Hepatocyte (in vitro differentiated cells): ENCODE data around the gene RNLS. TPM values are rescaled to one million over a fixed set of nuclear protein-coding genes. Genes with fewer than 3 reads are reported as not detected.
A peak's percentile ranks its signal among the peaks of the same experiment; 100 is the strongest.

ENCODE experiments used
- DNase-seq: peaks from one replicate; pipeline ENCODE4 v3.0.0-alpha.2; 2016; ENCODE audit warnings: low spot score
- H2AFZ ChIP-seq: fragments of 200-600 bp; sonication (generic); 2 replicates; pipeline ENCODE4 v1.6.0; 2016; ENCODE audit warnings: antibody characterized with exemption, mild to moderate bottlenecking
- H3K27ac ChIP-seq: fragments of 200-600 bp; sonication (generic); 2 replicates; pipeline ENCODE4 v1.5.1; 2016; ENCODE audit warnings: mild to moderate bottlenecking
- H3K27me3 ChIP-seq: fragments of 200-600 bp; sonication (generic); 2 replicates; pipeline ENCODE4 v1.6.1; 2016
- H3K36me3 ChIP-seq: fragments of 200-600 bp; sonication (generic); replicated peaks from 2 replicates; pipeline ENCODE4 v1.5.1; 2016; ENCODE audit warnings: low read depth; ENCODE audit not compliant: insufficient read depth
- H3K4me1 ChIP-seq: fragments of 200-600 bp; sonication (generic); 2 replicates; pipeline ENCODE4 v1.5.1; 2016; ENCODE audit warnings: mild to moderate bottlenecking, moderate library complexity; ENCODE audit not compliant: insufficient read depth
- H3K4me2 ChIP-seq: fragments of 200-600 bp; sonication (generic); 2 replicates; pipeline ENCODE4 v1.6.0; 2016
- H3K4me3 ChIP-seq: fragments of 200-600 bp; sonication (generic); 2 replicates; pipeline ENCODE4 v1.5.1; 2016; ENCODE audit warnings: mild to moderate bottlenecking
- H3K79me2 ChIP-seq: fragments of 200-600 bp; sonication (generic); 2 replicates; pipeline ENCODE4 v1.6.0; 2017; ENCODE audit warnings: mild to moderate bottlenecking
- H3K9me2 ChIP-seq: fragments of 200-600 bp; sonication (generic); replicated peaks from 2 replicates; pipeline ENCODE4 v1.6.0; 2017; ENCODE audit warnings: mild to moderate bottlenecking; ENCODE audit not compliant: insufficient read depth
- H3K9me3 ChIP-seq: fragments of 200-600 bp; sonication (generic); 2 replicates; pipeline ENCODE4 v1.5.1; 2016; ENCODE audit warnings: low read depth, mild to moderate bottlenecking
- H4K20me1 ChIP-seq: fragments of 200-600 bp; sonication (generic); 2 replicates; pipeline ENCODE4 v1.6.0; 2016; ENCODE audit warnings: mild to moderate bottlenecking; ENCODE audit not compliant: insufficient read depth, poor library complexity, severe bottlenecking
- CTCF ChIP-seq: fragments of 200-600 bp; sonication (generic); IDR thresholded peaks from 2 replicates; pipeline ENCODE4 v1.5.1; 2016; ENCODE audit warnings: antibody characterized with exemption, mild to moderate bottlenecking; ENCODE audit not compliant: poor library complexity
- EZH2 ChIP-seq: fragments of 200-600 bp; sonication (generic); IDR thresholded peaks from 2 replicates; pipeline ENCODE4 v1.6.1; 2016; ENCODE audit warnings: antibody characterized with exemption, mild to moderate bottlenecking, borderline replicate concordance
- EZH2phosphoT487 ChIP-seq: fragments of 200-600 bp; sonication (generic); IDR thresholded peaks from one replicate; pipeline ENCODE4 v1.6.1; 2018; ENCODE audit warnings: antibody characterized with exemption, mild to moderate bottlenecking, low read depth, moderate library complexity; ENCODE audit not compliant: unreplicated experiment, severe bottlenecking
- WGBS: methylation state at CpG from one replicate; pipeline ENCODE4 v1.1.6; 2016; ENCODE audit warnings: low lambda C conversion rate; ENCODE audit errors: missing lambda C conversion rate; 5-methylcytosine and 5-hydroxymethylcytosine counted together
- polyA plus RNA-seq: library from polyadenylated mRNA; unstranded; fragments of >200 nt; fragmentation: Nextera tagmentation; extraction: Ambion mirVana; gene quantifications from 2 replicates; pipeline ENCODE4 v1.2.1, GENCODE V29; 2016
- total RNA-seq: library from RNA; depleted of rRNA; stranded (reverse); fragments of >200 nt; gene quantifications from 2 replicates; pipeline ENCODE4 v1.2.3, GENCODE V29; 2014

The RNLS gene
- total and polyA plus RNA-seq, 2 experiments from 2014 or later, result 12.8 to 14.9 TPM

DNA sequence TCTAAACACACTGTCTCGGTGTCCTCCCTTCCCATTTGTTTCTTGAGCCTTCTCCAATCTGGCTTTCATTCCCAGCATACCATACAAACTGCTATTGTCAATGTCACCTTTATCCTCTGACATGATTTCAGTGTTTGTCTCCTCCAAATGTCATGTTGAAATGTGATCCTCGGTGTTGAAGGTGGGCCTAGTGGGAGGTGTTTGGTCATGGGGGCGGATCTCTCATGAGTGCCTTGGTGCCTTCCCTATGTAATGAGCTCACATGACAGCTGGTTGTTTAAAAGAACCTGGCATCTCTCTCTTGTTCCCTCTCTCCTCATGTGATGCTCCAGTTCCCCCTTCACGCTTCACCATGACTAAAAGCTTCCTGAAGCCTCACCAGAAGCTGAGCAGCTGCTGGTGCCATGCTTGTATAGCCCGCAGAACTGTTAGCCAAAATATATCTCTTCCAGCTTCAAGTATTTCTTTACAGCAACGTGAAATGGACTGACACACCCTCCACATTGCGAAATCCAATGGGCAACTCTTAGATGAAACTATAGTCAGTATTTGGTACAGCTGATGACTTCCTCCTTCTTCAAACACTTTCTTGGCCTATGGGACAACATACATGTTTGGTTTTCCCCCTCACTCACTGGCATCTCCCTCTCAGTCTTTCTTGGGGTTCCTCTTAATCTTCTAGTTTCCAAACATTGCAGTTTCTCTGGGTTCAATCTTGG lies 27.8 kb downstream of the RNLS start:
- Histone ChIP-seq H3K9me2 (no peaks in the 10 kb centered on the region), H3K36me3 (no peaks in the 10 kb centered on the region), H4K20me1 (no peaks in the 10 kb centered on the region), H3K27ac (no peak overlapping the region), H2AFZ (no peak overlapping the region), H3K9me3 (no peaks in the 10 kb centered on the region), H3K27me3 (no peaks in the 10 kb centered on the region), H3K4me3 (no peak overlapping the region), H3K4me2 (no peak overlapping the region), H3K4me1 (no peaks in the 10 kb centered on the region), H3K79me2 (no peaks in the 10 kb centered on the region)
- no peak for DNase-seq
- 90% methylated on average over 7 of the region's 7 CpGs for WGBS
- no peak for TF ChIP-seq EZH2
- no peak for TF ChIP-seq CTCF

DNA sequence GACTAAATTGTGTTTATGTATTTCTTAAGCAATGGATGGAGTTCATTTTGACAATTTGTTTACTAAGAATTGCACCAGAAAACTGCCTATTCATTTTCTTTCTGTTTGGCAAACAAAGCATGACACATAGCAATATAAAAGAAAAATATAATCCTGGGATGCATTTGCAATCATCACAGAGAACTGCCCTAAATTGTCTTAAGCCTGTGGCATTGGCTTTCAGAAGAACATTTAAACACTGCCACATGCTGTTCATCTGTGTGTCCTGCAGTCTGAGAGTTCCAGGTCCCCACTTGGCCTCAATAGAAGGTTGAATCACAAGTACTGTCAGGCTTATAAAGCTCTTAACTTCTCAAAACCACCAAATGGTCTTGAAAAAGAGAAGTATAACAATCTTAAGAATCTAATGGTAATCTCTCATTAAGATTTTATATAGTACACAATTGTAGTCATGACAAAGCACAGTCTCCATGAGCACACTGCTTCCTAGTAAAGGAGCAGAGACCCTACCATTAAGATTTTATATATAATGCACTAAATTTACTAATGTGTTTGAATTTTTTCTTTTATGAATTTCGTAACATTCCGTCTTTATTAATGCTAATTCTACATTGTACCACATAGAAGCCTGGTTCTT lies 29.9 kb downstream of the RNLS start:
- DNase-seq, result peak; percentile 74
- 44% methylated on average over 2 of the region's 2 CpGs for WGBS

GRCh38 chr10:88551246-88551645 lies 31.9 kb downstream of the RNLS start:
- 100% methylated on average over 2 of the region's 2 CpGs for WGBS

More for the DNA sequence above, 29.9 kb downstream of the RNLS start:
- TF ChIP-seq EZH2 (no peak), EZH2phosphoT487 (no peak), CTCF (peak; percentile 88)
- no peaks in the 10 kb centered on the region for H3K4me1 ChIP-seq
- no peaks in the 10 kb centered on the region for H4K20me1 ChIP-seq
- no peaks in the 10 kb centered on the region for H3K79me2 ChIP-seq
- H3K27ac ChIP-seq, result no peak overlapping the region
- no peak overlapping the region for H2AFZ ChIP-seq
- H3K4me2 ChIP-seq, result no peak overlapping the region
- no peaks in the 10 kb centered on the region for H3K36me3 ChIP-seq
- no peaks in the 10 kb centered on the region for H3K9me2 ChIP-seq
- no peak overlapping the region for H3K4me3 ChIP-seq
- H3K27me3 ChIP-seq, result no peaks in the 10 kb centered on the region
- H3K9me3 ChIP-seq, result no peaks in the 10 kb centered on the region

More at GRCh38 chr10:88551246-88551645, 31.9 kb downstream of the RNLS start:
- H3K9me2 ChIP-seq, result no peaks in the 10 kb centered on the region
- TF ChIP-seq CTCF (no peak), EZH2 (no peak), EZH2phosphoT487 (no peak)
- no peak overlapping the region for H3K27ac ChIP-seq
- no peaks in the 10 kb centered on the region for H4K20me1 ChIP-seq
- H2AFZ ChIP-seq, result no peak overlapping the region
- H3K4me3 ChIP-seq, result no peak overlapping the region
- no peaks in the 10 kb centered on the region for H3K79me2 ChIP-seq
- H3K4me1 ChIP-seq, result no peaks in the 10 kb centered on the region
- no peaks in the 10 kb centered on the region for H3K27me3 ChIP-seq
- DNase-seq, result no peak
- no peaks in the 10 kb centered on the region for H3K36me3 ChIP-seq
- H3K4me2 ChIP-seq, result no peak overlapping the region
- H3K9me3 ChIP-seq, result no peaks in the 10 kb centered on the region
